HG03175 (cell line): ENCODE data around the gene AUTS2.
A peak's percentile ranks its signal among the peaks of the same experiment; 100 is the strongest.

Experiments used
- ATAC-seq: cut with Tn5 transposase; IDR thresholded peaks from one replicate; pipeline ENCODE4 v1.9.1; 2021; ENCODE audit warnings: mild to moderate bottlenecking, moderate library complexity; ENCODE audit not compliant: unreplicated experiment

AUTS2 gene

GRCh38 chr7:69682518-69682917 lies 84.2 kb downstream of the AUTS2 start:
- no peak for ATAC-seq

- ATAC-seq, result no peak
Observed at GRCh38 chr7:69683002-69683401, 84.7 kb downstream of the AUTS2 start.

GRCh38 chr7:69684369-69685292 lies 86.4 kb downstream of the AUTS2 start:
- peak; percentile 18 for ATAC-seq

GRCh38 chr7:69685293-69685631 lies 87.0 kb downstream of the AUTS2 start:
- ATAC-seq, result peak; percentile 64

GRCh38 chr7:69686366-69686765 lies 88.1 kb downstream of the AUTS2 start:
- ATAC-seq, result no peak

GRCh38 chr7:69687739-69688433 lies 89.6 kb downstream of the AUTS2 start:
- no peak for ATAC-seq

- ATAC-seq, result no peak
Observed at GRCh38 chr7:69690329-69690728, 92.1 kb downstream of the AUTS2 start.

- ATAC-seq, result no peak
Observed at GRCh38 chr7:69691327-69691726, 93.1 kb downstream of the AUTS2 start.

GRCh38 chr7:69691734-69692133 lies 93.5 kb downstream of the AUTS2 start:
- ATAC-seq, result no peak

- no peak for ATAC-seq
Observed at GRCh38 chr7:69692611-69693010, 94.3 kb downstream of the AUTS2 start.

GRCh38 chr7:69693042-69693441 lies 94.8 kb downstream of the AUTS2 start:
- no peak for ATAC-seq

GRCh38 chr7:69696054-69696591 lies 97.8 kb downstream of the AUTS2 start:
- peak; percentile 88 for ATAC-seq

- ATAC-seq, result no peak
Observed at GRCh38 chr7:69696686-69697685, 98.7 kb downstream of the AUTS2 start.

- no peak for ATAC-seq
Observed at GRCh38 chr7:69698109-69698825, 100.0 kb downstream of the AUTS2 start.

- ATAC-seq, result no peak
Observed at GRCh38 chr7:69699931-69700330, 101.7 kb downstream of the AUTS2 start.

GRCh38 chr7:69700331-69700730 lies 102.1 kb downstream of the AUTS2 start:
- no peak for ATAC-seq

GRCh38 chr7:69701288-69701687 lies 103.0 kb downstream of the AUTS2 start:
- ATAC-seq, result no peak

- no peak for ATAC-seq
Observed at GRCh38 chr7:69702357-69702756, 104.1 kb downstream of the AUTS2 start.

GRCh38 chr7:69703099-69703498 lies 104.8 kb downstream of the AUTS2 start:
- ATAC-seq, result no peak

GRCh38 chr7:69706070-69706469 lies 107.8 kb downstream of the AUTS2 start:
- no peak for ATAC-seq
